GOT3 (cell line): ENCODE data around the gene SLC37A3.
"Not testable (repeated sequence)": the region's sequence is repeated elsewhere in the genome, so short reads cannot be mapped to it uniquely, and the experiment has no call there.

Source experiments
- DNase-seq: peaks from one replicate; lab custom pipeline; 2025; ENCODE audit warnings: mixed read lengths; lab: John Stamatoyannopoulos, UW

Gene SLC37A3

DNA sequence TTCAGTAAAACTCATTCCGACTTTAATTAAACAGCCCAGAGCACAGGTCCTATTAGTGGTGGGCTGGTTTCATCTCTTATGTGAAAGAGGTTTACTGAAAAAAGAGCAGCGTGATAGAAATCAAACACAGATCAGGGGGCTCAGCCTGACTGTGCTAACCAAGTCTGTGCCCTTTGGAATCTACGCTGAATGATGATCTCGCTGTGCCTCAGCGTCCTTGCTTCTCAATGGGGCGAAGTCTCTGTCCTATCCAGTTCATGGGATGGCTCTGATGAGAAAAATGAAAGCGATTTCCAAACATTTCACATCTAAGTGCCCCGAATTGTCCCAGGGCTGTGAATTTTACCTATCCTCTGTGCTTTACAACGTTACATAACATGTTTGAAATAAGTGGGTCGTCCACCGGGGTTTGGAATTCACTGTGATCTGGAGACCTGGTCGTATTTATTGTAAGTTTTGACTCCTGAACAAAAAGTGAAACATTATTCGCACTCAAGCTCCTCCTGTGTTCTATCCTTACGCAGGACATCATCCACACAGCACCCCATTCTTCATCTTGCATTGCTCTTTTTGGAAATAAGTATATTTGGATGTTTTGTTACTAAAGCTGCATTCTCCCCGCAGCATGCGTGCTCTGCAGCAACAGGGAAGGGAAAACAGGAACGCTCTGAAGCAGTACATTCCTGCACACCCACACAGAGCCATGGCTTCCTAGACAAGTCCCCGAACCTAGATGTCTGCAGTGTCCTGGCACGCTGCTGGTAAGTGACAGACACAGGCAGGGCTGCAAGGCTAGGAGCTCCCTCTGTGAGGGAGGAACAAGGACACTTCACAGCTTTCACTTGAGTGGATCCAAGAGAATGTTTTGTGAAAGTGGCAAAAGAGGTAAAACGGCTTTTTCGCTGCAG is 83.5 kb downstream of the SLC37A3 start:
- no peak for DNase-seq

DNA sequence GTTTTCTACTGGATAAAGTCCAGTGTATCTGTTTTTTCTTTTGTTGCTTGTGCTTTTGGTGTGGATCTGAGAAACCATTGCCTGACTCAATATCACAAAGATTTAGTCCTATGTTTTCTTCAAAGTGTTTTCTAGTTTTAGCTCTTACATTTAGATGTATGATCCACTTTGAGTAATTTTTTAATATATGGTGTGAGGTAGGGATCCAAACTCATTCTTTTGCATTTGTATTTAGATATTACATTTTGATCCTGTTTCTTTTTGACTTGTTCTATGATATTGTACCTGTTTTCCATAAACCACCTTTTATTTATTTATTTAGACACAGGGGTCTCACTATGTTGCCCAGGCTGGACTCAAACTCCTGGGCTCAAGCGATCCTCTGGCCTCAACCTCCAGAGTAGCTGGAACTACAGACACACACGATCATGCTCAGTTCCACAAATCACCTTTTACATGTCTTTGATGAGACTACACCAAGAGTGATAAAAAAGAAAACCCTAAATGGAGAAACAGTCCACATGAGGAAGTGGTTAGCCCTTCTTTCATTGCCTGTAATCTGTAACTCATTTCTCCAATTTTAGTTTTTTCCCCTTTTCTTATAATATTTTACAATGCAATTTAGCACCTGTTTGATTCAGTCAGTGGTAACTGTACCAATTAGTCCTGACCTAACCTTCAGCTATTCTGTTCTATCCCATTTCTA is 86.0 kb downstream of the SLC37A3 start:
- DNase-seq, result no peak

DNA sequence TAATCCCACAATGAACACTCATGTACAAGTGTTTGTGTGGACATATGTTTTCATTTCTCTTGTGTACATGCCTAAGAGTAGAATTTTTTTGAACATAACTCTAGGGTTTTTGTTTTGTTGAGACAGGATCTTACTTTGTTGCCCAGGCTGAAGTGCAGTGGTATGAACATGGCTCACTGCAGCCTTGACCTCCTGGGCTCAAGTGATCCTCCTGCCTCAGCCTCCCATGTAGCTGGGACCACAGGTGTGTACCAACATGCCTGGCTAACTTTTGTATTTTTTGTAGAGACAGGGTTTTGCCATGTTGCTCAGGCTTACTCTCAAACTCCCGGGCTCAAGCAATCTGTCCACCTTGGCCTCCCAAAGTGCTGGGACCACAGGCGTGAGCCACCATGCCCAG is 87.2 kb downstream of the SLC37A3 start:
- not testable (repeated sequence) for DNase-seq

DNA sequence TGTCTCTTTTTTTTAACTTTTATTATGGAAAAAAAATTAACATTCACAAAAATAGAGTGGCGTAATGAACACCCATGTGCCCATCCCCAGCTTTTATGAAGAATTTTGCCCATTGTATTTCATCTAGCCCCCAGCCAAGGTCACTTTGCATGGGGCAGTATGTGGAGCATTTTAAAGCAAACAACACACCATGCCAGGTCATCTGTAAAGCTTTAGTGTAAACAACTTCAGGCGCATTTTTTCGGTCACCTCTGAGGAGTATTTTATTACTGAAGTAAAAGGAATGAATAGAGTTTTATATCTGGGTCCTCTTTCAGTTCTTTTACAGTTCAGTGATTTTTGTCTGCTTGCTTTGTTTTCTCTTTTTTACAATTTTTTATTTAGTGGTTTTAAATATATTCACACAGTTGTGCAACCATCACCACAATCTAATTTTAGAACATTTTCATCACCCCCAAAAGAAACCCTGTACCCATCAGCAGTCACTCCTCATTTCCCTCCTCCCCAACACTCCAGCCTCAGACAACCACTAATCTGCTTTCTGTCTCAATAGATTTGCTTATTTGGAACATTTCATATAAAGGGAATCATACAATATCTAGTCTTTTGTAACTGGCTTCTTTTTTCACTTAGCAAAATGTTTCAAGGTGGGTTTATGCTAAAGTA is 87.9 kb downstream of the SLC37A3 start:
- DNase-seq, result no peak

DNA sequence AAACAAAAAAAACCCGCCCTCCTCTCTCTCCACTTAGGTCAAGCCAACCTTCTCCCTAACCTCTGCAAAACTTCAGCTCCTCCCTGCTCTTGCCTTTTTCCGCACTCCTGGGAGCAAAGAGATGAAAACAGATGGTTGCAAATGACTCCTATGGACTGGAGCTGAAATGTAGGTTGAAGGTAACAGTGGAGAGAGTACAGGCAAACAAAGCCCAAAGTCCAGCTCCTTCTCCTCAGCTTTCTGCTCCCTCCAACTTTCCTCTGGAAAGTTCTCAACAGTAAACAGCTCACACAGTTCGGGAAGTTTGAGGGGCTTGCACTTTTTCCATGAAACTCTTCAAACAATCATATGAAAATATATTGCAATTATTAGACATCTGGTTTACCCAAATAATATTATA is 90.3 kb downstream of the SLC37A3 start:
- DNase-seq, result no peak

DNA sequence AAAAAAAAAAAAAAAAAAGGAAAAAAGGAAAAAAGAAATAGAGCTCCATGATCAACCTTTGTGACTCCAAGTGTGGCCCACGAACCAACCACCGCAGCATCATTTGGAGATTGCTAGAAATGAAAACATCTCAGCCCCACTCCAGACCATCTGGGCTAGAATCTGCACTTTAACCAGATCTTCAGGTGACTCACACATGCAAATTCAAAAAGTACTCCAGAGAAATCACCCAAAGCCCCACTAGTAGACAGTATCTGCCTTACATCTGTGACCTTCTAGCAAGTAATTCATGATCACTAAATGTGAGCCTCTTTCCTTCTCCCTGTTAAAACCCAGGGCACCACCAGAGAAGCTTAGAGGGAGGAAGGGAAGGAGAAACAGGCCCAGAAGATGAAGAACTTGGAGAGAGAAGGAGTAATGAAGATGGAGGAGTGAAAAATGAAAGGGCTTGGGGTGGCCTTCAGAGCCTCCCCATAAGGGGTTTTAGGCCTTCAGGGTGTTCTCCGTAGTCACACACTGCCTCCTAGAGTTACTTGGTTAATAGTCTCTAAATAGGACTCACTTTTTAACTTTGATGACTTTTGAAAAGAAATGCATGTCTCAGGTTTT is 94.0 kb downstream of the SLC37A3 start:
- no peak for DNase-seq

DNA sequence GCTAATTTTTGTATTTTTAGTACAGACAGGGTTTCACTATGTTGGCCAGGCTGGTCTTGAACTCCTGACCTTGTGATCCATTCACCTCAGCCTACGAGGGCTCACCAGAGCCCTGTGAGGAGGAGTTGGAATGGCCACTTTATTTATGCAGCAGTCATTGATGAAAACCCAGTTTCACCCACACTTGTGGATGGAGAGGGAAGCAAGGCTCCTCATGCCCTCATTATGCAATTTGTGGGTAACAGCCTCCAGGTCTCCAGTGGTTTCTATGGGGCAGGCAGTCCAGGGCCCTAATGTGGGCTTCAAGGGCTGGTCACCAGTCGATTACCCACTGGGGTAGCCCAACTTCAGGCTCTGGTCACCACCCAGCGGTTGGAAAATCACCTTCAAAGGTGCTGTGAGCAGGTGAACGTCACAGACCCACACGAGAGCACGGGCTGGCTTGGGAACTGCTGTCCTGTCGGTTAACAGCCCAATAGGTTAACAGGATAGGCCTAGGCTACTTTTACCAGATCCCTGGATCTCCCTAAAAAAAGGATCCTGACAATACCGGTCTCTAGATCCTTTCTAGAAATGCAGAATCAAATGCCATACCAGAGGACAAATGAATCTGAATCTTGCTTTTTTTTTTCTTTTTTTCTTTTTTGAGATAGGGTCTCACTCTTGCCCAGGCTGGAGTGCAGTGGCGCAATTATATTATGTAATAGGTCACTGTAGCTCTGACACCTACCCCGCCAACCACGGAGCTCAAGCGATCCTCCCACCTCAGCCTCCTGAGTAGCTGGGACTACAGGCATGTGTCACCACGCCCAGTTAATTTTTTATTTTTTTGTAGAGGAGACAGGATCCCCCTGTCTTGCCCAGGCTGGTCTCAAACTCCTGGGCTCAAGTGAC is 97.8 kb downstream of the SLC37A3 start:
- no peak for DNase-seq

DNA sequence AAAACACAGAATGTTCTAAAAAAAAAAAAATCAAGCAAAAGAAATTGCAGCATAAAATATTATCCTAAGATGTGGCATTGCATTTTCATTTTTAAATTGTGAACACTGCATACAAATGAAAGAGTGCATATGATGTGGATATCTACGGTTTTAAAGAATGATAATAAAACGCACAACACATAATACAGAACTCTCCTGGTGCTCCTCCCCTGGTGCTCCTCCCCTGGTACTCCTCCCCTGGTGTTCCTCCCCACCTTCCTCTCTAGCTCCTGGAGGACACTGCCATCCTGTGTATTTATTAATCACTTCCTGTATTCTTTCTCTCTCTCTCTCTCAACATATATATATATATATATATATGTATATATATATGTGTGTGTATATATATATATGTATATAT is 100.1 kb downstream of the SLC37A3 start:
- no peak for DNase-seq

DNA sequence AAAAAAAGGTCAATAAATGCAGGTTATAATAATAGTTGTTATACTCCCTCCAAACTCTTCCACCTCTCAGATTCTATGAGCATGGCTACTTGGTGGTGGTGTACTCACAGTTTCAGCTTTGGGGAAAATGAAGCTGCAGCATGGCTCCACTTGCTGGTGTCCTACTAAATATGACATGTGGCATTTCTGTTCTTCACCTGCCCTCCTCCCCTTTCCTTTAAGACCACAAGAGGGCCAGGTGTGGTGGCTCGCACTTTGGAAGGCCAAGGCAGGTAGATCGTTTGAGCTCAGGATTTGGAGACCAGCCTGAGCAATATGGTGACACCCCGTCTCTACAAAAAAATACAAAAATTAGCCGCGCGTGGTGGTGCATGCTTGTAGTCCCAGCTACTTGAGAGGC is 101.1 kb downstream of the SLC37A3 start:
- DNase-seq, result no peak

DNA sequence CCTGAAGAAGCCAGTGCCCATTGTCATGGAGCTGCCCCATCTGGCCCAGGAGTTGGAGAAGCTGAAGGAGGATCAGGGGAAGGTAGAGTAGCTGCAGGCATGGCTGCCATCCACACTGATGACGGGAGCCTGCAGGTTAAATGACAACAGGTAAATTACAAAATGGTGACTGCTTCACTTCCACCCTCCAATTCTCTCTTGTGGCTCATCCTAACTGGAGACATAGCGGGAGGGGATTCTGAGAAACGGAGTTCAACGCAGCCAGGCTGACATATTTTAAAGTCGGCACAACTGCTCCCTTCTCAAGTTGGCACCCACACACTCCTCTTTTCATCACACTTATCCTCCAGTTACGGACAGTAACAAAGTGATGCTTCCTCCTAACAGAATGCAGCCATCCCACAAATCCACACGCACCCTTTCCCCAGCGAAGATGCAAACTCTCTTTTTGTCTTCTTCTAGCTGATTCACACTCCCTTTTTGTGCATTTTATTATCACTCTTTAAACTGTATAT is 103.0 kb downstream of the SLC37A3 start:
- no peak for DNase-seq

DNA sequence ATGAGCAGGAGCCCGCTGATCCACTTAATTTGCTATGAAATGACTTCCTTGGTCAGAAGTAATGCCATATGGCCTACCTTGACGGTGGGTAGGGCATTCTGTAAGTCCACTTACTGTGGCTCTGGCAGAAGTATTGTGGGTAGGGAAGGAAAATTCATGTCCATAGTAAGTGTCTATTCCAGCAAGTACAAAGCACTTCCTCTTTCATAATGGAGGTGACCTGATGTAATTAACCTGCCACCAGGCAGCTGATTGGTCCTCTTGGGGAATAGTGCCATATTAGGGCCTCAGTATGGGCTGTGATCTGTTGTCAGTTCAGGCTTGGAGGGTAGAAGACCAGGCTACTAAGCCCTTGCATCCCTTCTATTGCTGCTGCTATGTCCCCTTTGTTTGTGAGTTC is 103.9 kb downstream of the SLC37A3 start:
- DNase-seq, result no peak

DNA sequence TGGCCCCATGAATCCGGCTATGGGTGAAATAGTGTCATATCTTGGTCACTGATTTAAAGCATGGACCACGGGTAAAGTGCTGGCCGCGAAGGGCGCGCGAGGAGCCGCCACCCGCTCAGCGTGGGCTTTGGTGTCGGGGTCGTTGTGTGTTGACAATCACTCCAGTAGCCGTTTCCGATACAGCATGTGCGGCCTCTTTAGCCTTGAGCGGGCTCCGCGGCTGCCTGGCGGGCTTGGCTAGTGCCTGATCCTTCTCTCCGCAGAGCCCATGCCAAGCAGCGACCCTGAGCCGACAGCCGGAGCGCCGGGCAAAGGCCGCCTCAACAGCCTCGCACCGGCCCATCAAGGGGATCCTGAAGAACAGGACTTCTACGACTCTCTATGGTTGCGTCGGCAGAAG is 105.9 kb downstream of the SLC37A3 start:
- DNase-seq, result no peak

DNA sequence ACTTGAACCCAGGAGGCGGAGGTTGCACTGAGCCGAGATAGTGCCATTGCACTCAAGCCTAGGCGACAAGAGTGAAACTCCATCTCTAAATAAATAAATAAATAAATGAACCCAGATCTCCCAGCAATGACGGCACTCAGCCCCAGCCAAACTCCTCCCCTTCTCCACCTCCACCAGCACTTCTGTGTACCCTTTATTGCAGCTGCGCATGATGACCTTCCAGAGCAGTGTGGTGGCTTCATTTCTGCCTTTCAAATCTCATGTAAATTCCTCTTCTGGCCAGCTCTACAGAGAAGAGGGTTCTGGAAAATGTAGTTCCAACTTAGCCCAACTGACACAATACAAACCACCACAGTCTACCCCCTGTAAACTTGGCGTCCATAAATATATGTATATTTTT is 108.5 kb downstream of the SLC37A3 start:
- DNase-seq, result no peak

DNA sequence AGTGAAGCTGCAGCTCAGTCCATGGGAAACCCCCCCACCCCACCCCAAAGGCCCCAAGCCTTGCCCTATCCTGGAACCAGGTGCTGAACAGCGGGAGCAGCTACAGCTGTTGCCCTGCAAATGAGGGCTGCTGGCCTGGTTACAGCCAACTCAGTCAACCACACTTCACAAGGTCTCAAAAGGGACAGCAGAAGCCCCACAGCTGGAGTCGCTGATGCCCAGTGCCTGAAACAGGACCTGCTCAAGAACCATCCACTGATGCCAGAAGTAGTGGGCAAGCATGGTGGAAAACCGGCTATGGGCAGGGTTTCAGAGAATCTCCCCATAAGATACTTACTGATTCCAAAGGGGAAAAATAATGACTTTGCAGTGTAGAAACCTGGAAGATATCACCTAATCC is 110.3 kb downstream of the SLC37A3 start:
- DNase-seq, result no peak

DNA sequence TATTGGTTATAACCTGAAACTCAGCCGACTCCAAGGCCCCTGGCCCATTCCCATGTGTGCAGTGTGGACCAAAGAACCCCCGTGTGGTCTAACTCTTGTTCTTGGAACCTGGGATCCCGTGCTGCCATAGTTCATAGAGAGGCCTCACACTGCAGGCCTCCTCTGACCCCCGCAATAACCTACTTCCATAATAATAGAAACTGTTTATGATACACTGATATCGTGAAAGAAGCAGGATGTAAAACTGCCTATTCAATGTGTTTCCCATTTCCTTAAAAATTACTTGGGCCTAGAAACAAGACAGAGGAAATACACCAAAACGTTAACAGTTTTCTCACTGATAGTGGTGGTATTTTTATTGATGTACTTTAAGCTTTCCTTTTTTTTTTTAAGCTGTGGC is 112.4 kb downstream of the SLC37A3 start:
- DNase-seq, result no peak

DNA sequence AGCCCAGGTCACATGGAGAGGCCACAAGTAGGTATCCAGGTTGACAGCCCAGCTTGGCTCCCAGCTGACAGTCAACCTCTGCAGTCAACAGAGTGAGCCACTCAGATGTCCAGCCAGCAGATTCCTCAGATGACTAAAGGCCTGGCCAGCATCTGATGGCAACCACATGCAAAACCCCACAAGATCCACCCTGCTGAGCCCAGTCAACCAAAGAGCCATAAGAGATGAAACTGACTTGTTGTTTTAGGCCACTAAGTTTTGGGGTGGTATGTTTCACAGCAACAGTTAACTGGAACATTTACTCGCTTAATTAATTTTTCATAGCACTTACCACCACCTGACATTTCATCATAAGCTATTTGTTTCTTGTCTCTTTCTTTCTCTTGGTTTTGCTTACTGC is 114.3 kb downstream of the SLC37A3 start:
- DNase-seq, result no peak
